ENCODE results near the gene ACHE. TPM values are rescaled to one million over a fixed set of nuclear protein-coding genes. Genes with fewer than 3 reads are reported as not detected.

ACHE gene
- total RNA-seq, 2 experiments from 2014 or later = not detected

- H3K9me2 ChIP-seq (ENCODE audit: insufficient read depth, low read length) = no peaks in the 10 kb centered on the region
- DNase-seq (ENCODE audit: low spot score) = no peak
- no peak overlapping the region for H3K4me2 ChIP-seq (ENCODE audit: low read length)
- POLR2A ChIA-PET = interaction anchor here (0.7 to 1.1 kb wide), 3 partner anchors 11 to 174 kb away, joined by 3 read pairs; partner anchors contain the start of gene UFSP1
- intact Hi-C loops (cut with micrococcal nuclease; ENCODE audit: unreplicated experiment) = no loop called here
- no peaks in the 10 kb centered on the region for H3K9me3 ChIP-seq (ENCODE audit: low read length)
- H3K4me3 ChIP-seq (ENCODE audit: low read depth, low read length, poor library complexity, severe bottlenecking) = no peak overlapping the region
- TF ChIP-seq, protein P1, sequence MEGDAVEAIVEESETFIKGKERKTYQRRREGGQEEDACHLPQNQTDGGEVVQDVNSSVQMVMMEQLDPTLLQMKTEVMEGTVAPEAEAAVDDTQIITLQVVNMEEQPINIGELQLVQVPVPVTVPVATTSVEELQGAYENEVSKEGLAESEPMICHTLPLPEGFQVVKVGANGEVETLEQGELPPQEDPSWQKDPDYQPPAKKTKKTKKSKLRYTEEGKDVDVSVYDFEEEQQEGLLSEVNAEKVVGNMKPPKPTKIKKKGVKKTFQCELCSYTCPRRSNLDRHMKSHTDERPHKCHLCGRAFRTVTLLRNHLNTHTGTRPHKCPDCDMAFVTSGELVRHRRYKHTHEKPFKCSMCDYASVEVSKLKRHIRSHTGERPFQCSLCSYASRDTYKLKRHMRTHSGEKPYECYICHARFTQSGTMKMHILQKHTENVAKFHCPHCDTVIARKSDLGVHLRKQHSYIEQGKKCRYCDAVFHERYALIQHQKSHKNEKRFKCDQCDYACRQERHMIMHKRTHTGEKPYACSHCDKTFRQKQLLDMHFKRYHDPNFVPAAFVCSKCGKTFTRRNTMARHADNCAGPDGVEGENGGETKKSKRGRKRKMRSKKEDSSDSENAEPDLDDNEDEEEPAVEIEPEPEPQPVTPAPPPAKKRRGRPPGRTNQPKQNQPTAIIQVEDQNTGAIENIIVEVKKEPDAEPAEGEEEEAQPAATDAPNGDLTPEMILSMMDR (conservative IDR thresholded peaks at IDR 0.05; ENCODE audit: low read length) = no peak
- no peak for TF ChIP-seq EZH2phosphoT487 (IDR thresholded peaks at IDR 0.05; ENCODE audit: borderline replicate concordance, low read depth, low read length)
- no peaks in the 10 kb centered on the region for H3K36me3 ChIP-seq (ENCODE audit: insufficient read depth, low read length)
- no TSS peak for BruUV-seq (replicated peaks)
- no peak overlapping the region for H3K27ac ChIP-seq (ENCODE audit: low read depth, low read length, poor library complexity, severe bottlenecking)
- no peaks in the 10 kb centered on the region for H3K4me1 ChIP-seq (ENCODE audit: insufficient read depth, low read length, poor library complexity, severe bottlenecking)
- CTCF ChIA-PET (ENCODE audit: unreplicated experiment) = no interaction called here
- no peak overlapping the region for H2AFZ ChIP-seq (ENCODE audit: low read length)
- H3K79me2 ChIP-seq (ENCODE audit: insufficient read depth, low read depth, low read length) = no peaks in the 10 kb centered on the region
- H4K20me1 ChIP-seq (ENCODE audit: insufficient read depth, low read length) = no peaks in the 10 kb centered on the region
Observed at GRCh38 chr7:100900978-100901377, 5.3 kb upstream of the ACHE start.

- ChIA-PET CTCF (ENCODE audit: unreplicated experiment) (no interaction called here), POLR2A (no interaction called here)
- H3K36me3 ChIP-seq (ENCODE audit: insufficient read depth, low read length) = no peaks in the 10 kb centered on the region
- H4K20me1 ChIP-seq (ENCODE audit: insufficient read depth, low read length) = no peaks in the 10 kb centered on the region
- H3K79me2 ChIP-seq (ENCODE audit: insufficient read depth, low read depth, low read length) = no peaks in the 10 kb centered on the region
- H3K4me2 ChIP-seq (ENCODE audit: low read length) = no peak overlapping the region
- H3K9me3 ChIP-seq (ENCODE audit: low read length) = no peaks in the 10 kb centered on the region
- no TSS peak for BruUV-seq (replicated peaks)
- H2AFZ ChIP-seq (ENCODE audit: low read length) = no peak overlapping the region
- no peak overlapping the region for H3K4me3 ChIP-seq (ENCODE audit: low read depth, low read length, poor library complexity, severe bottlenecking)
- no peak for DNase-seq (ENCODE audit: low spot score)
- intact Hi-C loops (cut with micrococcal nuclease; ENCODE audit: unreplicated experiment) = loop anchor here (5.0 kb wide), 1 partner anchor 178 kb away; no protein-coding TSS in a partner anchor
- TF ChIP-seq EZH2phosphoT487 (IDR thresholded peaks at IDR 0.05; ENCODE audit: borderline replicate concordance, low read depth, low read length) = no peak
- TF ChIP-seq, protein P1 (conservative IDR thresholded peaks at IDR 0.05; ENCODE audit: low read length) = no peak
- H3K9me2 ChIP-seq (ENCODE audit: insufficient read depth, low read length) = no peaks in the 10 kb centered on the region
- peaks cover 6% of the 10 kb centered on the region for H3K4me1 ChIP-seq (ENCODE audit: insufficient read depth, low read length, poor library complexity, severe bottlenecking)
- no peak overlapping the region for H3K27ac ChIP-seq (ENCODE audit: low read depth, low read length, poor library complexity, severe bottlenecking)
Observed at GRCh38 chr7:100899432-100899831, 3.7 kb upstream of the ACHE start.

DNA sequence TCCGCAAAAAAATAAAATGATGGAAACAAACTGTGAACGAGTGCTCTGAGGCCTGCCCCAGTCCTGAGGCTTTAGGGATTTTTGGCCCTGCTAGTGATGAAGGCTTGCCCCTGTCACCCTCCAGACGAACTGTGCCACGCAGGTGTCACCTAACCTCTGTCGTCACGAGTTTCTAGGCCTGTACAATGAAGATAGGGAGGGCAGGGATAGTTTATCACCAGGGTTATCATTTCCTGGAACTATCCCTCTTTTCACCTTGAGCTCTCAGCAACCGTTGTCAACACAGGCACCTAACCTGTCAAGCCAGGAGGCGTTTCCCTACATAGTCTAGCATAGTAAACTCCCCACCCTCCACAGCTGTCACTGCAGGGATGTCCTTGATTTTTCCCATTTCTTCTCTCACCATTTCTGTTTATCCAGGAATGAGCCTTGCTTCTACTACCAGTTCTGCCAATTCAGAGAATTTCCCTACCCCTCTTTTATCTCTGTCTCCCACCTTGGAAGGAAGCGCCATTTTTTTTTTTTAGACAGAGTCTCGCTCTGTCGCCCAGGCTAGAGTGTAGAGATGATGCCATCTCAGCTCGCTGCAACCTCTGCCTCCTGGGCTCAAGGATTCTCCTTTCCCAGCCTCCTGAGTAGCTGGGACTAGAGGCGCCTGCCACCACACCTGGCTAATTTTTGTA is 2.2 kb upstream of the ACHE start:
- no peak overlapping the region for H3K4me2 ChIP-seq (ENCODE audit: low read length)
- TF ChIP-seq, protein P1 (conservative IDR thresholded peaks at IDR 0.05; ENCODE audit: low read length) = no peak
- TF ChIP-seq EZH2phosphoT487 (IDR thresholded peaks at IDR 0.05; ENCODE audit: borderline replicate concordance, low read depth, low read length) = no peak
- H3K9me2 ChIP-seq (ENCODE audit: insufficient read depth, low read length) = no peaks in the 10 kb centered on the region
- intact Hi-C loops (cut with micrococcal nuclease; ENCODE audit: unreplicated experiment) = loop anchor here (1.0 to 5.0 kb wide), 2 partner anchors 161 to 179 kb away; no protein-coding TSS in a partner anchor
- H3K9me3 ChIP-seq (ENCODE audit: low read length) = no peaks in the 10 kb centered on the region
- H3K4me3 ChIP-seq (ENCODE audit: low read depth, low read length, poor library complexity, severe bottlenecking) = no peak overlapping the region
- POLR2A ChIA-PET = no interaction called here
- no peaks in the 10 kb centered on the region for H3K79me2 ChIP-seq (ENCODE audit: insufficient read depth, low read depth, low read length)
- no peak overlapping the region for H2AFZ ChIP-seq (ENCODE audit: low read length)
- peaks cover 6% of the 10 kb centered on the region for H3K4me1 ChIP-seq (ENCODE audit: insufficient read depth, low read length, poor library complexity, severe bottlenecking)
- no peaks in the 10 kb centered on the region for H4K20me1 ChIP-seq (ENCODE audit: insufficient read depth, low read length)
- H3K27ac ChIP-seq (ENCODE audit: low read depth, low read length, poor library complexity, severe bottlenecking) = no peak overlapping the region
- CTCF ChIA-PET (ENCODE audit: unreplicated experiment) = interaction anchor here (1.1 kb wide), 1 partner anchor 160 kb away, joined by 3 read pairs; no protein-coding TSS in a partner anchor
- DNase-seq (ENCODE audit: low spot score) = no peak
- BruUV-seq (replicated peaks) = no TSS peak
- H3K36me3 ChIP-seq (ENCODE audit: insufficient read depth, low read length) = no peaks in the 10 kb centered on the region

All from OCI-LY7 (cell line).